Stomach (tissue), 9 donors: ENCODE measurements around the gene ASPDH. TPM values are rescaled to one million over a fixed set of nuclear protein-coding genes. Genes with fewer than 3 reads are reported as not detected.

Source experiments
- DNase-seq, 2 donors: peaks; one replicate each; pipeline versions ENCODE4 v3.0.0 to v3.0.0-alpha.2; 2013 to 2019
- H3K27ac ChIP-seq, 5 donors: fragments of 200-600 bp in 4 of 5; sonication (generic) in 4 of 5; one replicate each; pipeline ENCODE4 v1.5.1; 2013 to 2019; ENCODE audit warnings: mild to moderate bottlenecking in 1 of 5, moderate library complexity in 1 of 5
- H3K27me3 ChIP-seq, 3 donors: fragments of 200-600 bp; sonication (generic); one replicate each; pipeline ENCODE4 v1.5.1; 2017 to 2019; ENCODE audit warnings: mixed run types in 1 of 3
- H3K36me3 ChIP-seq, 4 donors: fragments of 200-600 bp; sonication (generic); 1 replicate in 3 of 4; 2 replicates in 1 of 4; pipeline ENCODE4 v1.5.1; 2016 to 2019
- H3K4me1 ChIP-seq, 4 donors: fragments of 200-600 bp; sonication (generic); one replicate each; pipeline ENCODE4 v1.5.1; 2016 to 2019
- H3K4me3 ChIP-seq, 4 donors: fragments of 200-600 bp; sonication (generic) in 3 of 4; one replicate each; pipeline ENCODE4 v1.5.1; 2016 to 2019; ENCODE audit warnings: mild to moderate bottlenecking in 1 of 4
- H3K9me3 ChIP-seq, 4 donors: fragments of 200-600 bp; sonication (generic); one replicate each; pipeline ENCODE4 v1.5.1; 2016 to 2019
- CTCF ChIP-seq, 7 experiments: fragments of 450-650 bp in 4 of 7; fragments of 200-600 bp in 3 of 7; sonication (generic) in 3 of 7; IDR thresholded peaks; one replicate each; pipeline ENCODE4 v1.5.1; 2016 to 2019; ENCODE audit warnings: antibody characterized with exemption in 7 of 7, control low read depth in 2 of 7, mild to moderate bottlenecking in 1 of 7
- EP300 ChIP-seq: sonication (generic); formaldehyde crosslinking; IDR thresholded peaks from one replicate; pipeline ENCODE4 v1.6.1; 2017; ENCODE audit warnings: antibody characterized with exemption
- POLR2A ChIP-seq, 4 donors: fragments of 450-650 bp; IDR thresholded peaks; one replicate each; pipeline ENCODE4 v1.6.1; 2016; ENCODE audit warnings: antibody characterized with exemption in 4 of 4, control low read depth in 2 of 4, mild to moderate bottlenecking in 1 of 4, moderate library complexity in 1 of 4
- POLR2AphosphoS5 ChIP-seq, 3 donors: sonication (generic); formaldehyde crosslinking; IDR thresholded peaks; one replicate each; pipeline ENCODE4 v1.6.1; 2016; ENCODE audit warnings: antibody characterized with exemption in 3 of 3
- WGBS, 5 donors: extraction: QIAGEN DNeasy Blood & Tissue Kit in 3 of 5; methylation state at CpG; one replicate each; pipeline versions ENCODE4 v1.1.5 to v1.1.7; 2013 to 2018; 5-methylcytosine and 5-hydroxymethylcytosine counted together
- intact Hi-C: fragments of 100-400 bp; cut with DNase I; formaldehyde crosslinking; loops from one replicate; pipeline ENCODE4 v1.15.1; 2023; ENCODE audit warnings: low total_unique reads
- polyA plus RNA-seq, 3 donors: library from polyadenylated mRNA; stranded (reverse); fragments of 200-250 nt; gene quantifications; one replicate each; pipeline ENCODE4 v1.2.3, GENCODE V29; 2013
- total RNA-seq, 5 donors: library from RNA; depleted of rRNA; stranded (reverse); fragments of >200 nt; gene quantifications; one replicate each; pipeline versions ENCODE4 v1.1.0 to v1.2.3, GENCODE V29; 2014 to 2016
- donor health status: healthy with polysubstance abuse.
- donor health status: Bipolar disorder and iron deficiency.
- donor health status: healthy.

The ASPDH gene
- total and polyA plus RNA-seq, 8 donors: not detected

- no peak for TF ChIP-seq CTCF (IDR thresholded peaks at IDR 0.05)
- no peak for TF ChIP-seq POLR2AphosphoS5 (IDR thresholded peaks at IDR 0.05)
- no peak for TF ChIP-seq POLR2A (IDR thresholded peaks at IDR 0.05)
- TF ChIP-seq EP300: no peak
- H3K4me1 ChIP-seq: no peaks in the 10 kb centered on the region
- H3K36me3 ChIP-seq: peaks cover 0 to 6% (median 0%) of the 10 kb centered on the region in 4 donors
- H3K27me3 ChIP-seq: peaks cover 0 to 29% (median 3%) of the 10 kb centered on the region in 3 donors
- DNase-seq: no peak
- no peak overlapping the region for H3K27ac ChIP-seq
- intact Hi-C loops: no loop called here
- WGBS, 5 donors: 64 to 79% (median 70%) methylated on average over 18 of the region's 18 CpGs
- peaks cover 4 to 16% (median 12%) of the 10 kb centered on the region in 4 donors for H3K9me3 ChIP-seq
- no peak overlapping the region for H3K4me3 ChIP-seq
Measured at GRCh38 chr19:50537306-50537685, 23.6 kb upstream of the ASPDH start.

GRCh38 chr19:50536662-50537305, 23.1 kb upstream of the ASPDH start:
- H3K27me3 ChIP-seq: peaks cover 0 to 33% (median 6%) of the 10 kb centered on the region in 3 donors
- intact Hi-C loops: no loop called here
- H3K4me3 ChIP-seq: no peak overlapping the region
- H3K4me1 ChIP-seq: no peaks in the 10 kb centered on the region
- H3K27ac ChIP-seq: no peak overlapping the region
- peaks cover 0 to 6% (median 0%) of the 10 kb centered on the region in 4 donors for H3K36me3 ChIP-seq
- peaks cover 7 to 21% (median 15%) of the 10 kb centered on the region in 4 donors for H3K9me3 ChIP-seq
- 86 to 92% (median 89%) methylated on average over 16 of the region's 16 CpGs for WGBS, 5 donors
- TF ChIP-seq CTCF (IDR thresholded peaks at IDR 0.05): no peak
- DNase-seq: no peak

GRCh38 chr19:50535672-50536187, 22.0 kb upstream of the ASPDH start:
- intact Hi-C loops: no loop called here
- Histone ChIP-seq H3K27me3 (peaks cover 0 to 43% (median 10%) of the 10 kb centered on the region in 3 donors), H3K9me3 (peaks cover 7 to 23% (median 15%) of the 10 kb centered on the region in 4 donors), H3K36me3 (peaks cover 0 to 6% (median 0%) of the 10 kb centered on the region in 4 donors), H3K27ac (no peak overlapping the region), H3K4me1 (no peaks in the 10 kb centered on the region), H3K4me3 (no peak overlapping the region)
- TF ChIP-seq EP300 (no peak), CTCF (IDR thresholded peaks at IDR 0.05) (no peak)
- DNase-seq: no peak
- WGBS, 5 donors: 55 to 71% (median 61%) methylated on average over 10 to 11 of the region's 11 CpGs

GRCh38 chr19:50534478-50534877, 20.8 kb upstream of the ASPDH start:
- intact Hi-C loops: no loop called here
- no peak for DNase-seq
- Histone ChIP-seq H3K27me3 (peaks cover 0 to 56% (median 7%) of the 10 kb centered on the region in 3 donors), H3K36me3 (peaks cover 0 to 6% (median 0%) of the 10 kb centered on the region in 4 donors), H3K9me3 (peaks cover 7 to 23% (median 15%) of the 10 kb centered on the region in 4 donors), H3K4me3 (no peak overlapping the region), H3K27ac (no peak overlapping the region), H3K4me1 (no peaks in the 10 kb centered on the region)
- TF ChIP-seq CTCF (IDR thresholded peaks at IDR 0.05) (no peak), POLR2A (IDR thresholded peaks at IDR 0.05) (no peak), POLR2AphosphoS5 (IDR thresholded peaks at IDR 0.05) (no peak), EP300 (no peak)
- 67 to 90% (median 81%) methylated on average over 3 of the region's 3 CpGs for WGBS, 5 donors
